GM10248 (cell line): Measurements from ENCODE around the gene PTGER2.

Experiments used
- CTCF ChIA-PET: fragments of 300-600 bp; sonication (Branson Sonifier 250); formaldehyde crosslinking; extraction: SDS; loops from one replicate; lab custom pipeline; 2021; ENCODE audit warnings: antibody characterized with exemption; lab: Yijun Ruan, JAX
- POLR2A ChIA-PET: fragments of 350-650 bp; sonication (Branson Sonifier 250); formaldehyde crosslinking; extraction: SDS; loops from one replicate; lab custom pipeline; 2020; ENCODE audit warnings: antibody characterized with exemption; lab: Yijun Ruan, JAX
- DNase-seq: peaks from one replicate; pipeline ENCODE4 v3.0.0; 2012; ENCODE audit errors: extremely low spot score
- CTCF ChIP-seq: IDR thresholded peaks from 2 replicates; pipeline ENCODE4 v1.5.1; 2012; ENCODE audit warnings: mild to moderate bottlenecking, low read depth; ENCODE audit errors: extremely low read depth, missing control alignments, control extremely low read depth

The PTGER2 gene

GRCh38 chr14:52303236-52303635, 10.9 kb upstream of the PTGER2 start:
- no peak for DNase-seq
- ChIA-PET CTCF (interaction anchor here (0.8 kb wide), 1 partner anchor 26 kb away, joined by 3 read pairs; no protein-coding TSS in a partner anchor), POLR2A (no interaction called here)
- TF ChIP-seq CTCF, result no peak

- CTCF ChIA-PET, result no interaction called here
- POLR2A ChIA-PET, result no interaction called here
- TF ChIP-seq CTCF, result no peak
- no peak for DNase-seq
Measured at GRCh38 chr14:52304248-52304904, 9.7 kb upstream of the PTGER2 start.

- no peak for DNase-seq
- no peak for TF ChIP-seq CTCF
- ChIA-PET CTCF (interaction anchor here (1.0 kb wide), 1 partner anchor 53 kb away, joined by 3 read pairs; no protein-coding TSS in a partner anchor), POLR2A (no interaction called here)
Measured at GRCh38 chr14:52305014-52305413, 9.1 kb upstream of the PTGER2 start.

GRCh38 chr14:52307376-52307775, 6.7 kb upstream of the PTGER2 start:
- TF ChIP-seq CTCF, result no peak
- no peak for DNase-seq
- CTCF ChIA-PET, result no interaction called here
- POLR2A ChIA-PET, result no interaction called here

- no peak for TF ChIP-seq CTCF
- DNase-seq, result no peak
- CTCF ChIA-PET, result interaction anchor here (1.2 kb wide), 1 partner anchor 8 kb away, joined by 4 read pairs; no protein-coding TSS in a partner anchor
- POLR2A ChIA-PET, result no interaction called here
Measured at GRCh38 chr14:52307905-52308304, 6.2 kb upstream of the PTGER2 start.

- DNase-seq, result no peak
- CTCF ChIA-PET, result interaction anchor here (2.1 kb wide), 1 partner anchor 10 kb away, joined by 9 read pairs; no protein-coding TSS in a partner anchor
- POLR2A ChIA-PET, result no interaction called here
- TF ChIP-seq CTCF, result no peak
Measured at GRCh38 chr14:52310541-52310940, 3.6 kb upstream of the PTGER2 start.
